GM21786 (cell line): ENCODE results near the gene LDHB.
"Not testable (repeated sequence)": the region's sequence is repeated elsewhere in the genome, so short reads cannot be mapped to it uniquely, and the experiment has no call there.

Experiments
- ATAC-seq: cut with Tn5 transposase; IDR thresholded peaks from one replicate; pipeline ENCODE4 v1.9.1; 2021; ENCODE audit not compliant: unreplicated experiment

The LDHB gene

GRCh38 chr12:21614506-21614905 is 43.1 kb downstream of the LDHB start:
- ATAC-seq = no peak

- no peak for ATAC-seq
These were observed 43.7 kb downstream of the LDHB start for GRCh38 chr12:21613931-21614330.

- no peak for ATAC-seq
These were observed 49.4 kb downstream of the LDHB start for GRCh38 chr12:21608196-21608595.

- no peak for ATAC-seq
These were observed 49.9 kb downstream of the LDHB start for GRCh38 chr12:21607701-21608100.

- ATAC-seq = no peak
These were observed 51.5 kb downstream of the LDHB start for GRCh38 chr12:21606175-21606574.

- no peak for ATAC-seq
These were observed 53.2 kb downstream of the LDHB start, which contains the start of gene GYS2 for GRCh38 chr12:21604245-21605101. Gene GYS2 (minus strand): TSS chr12:21604847. CDS start chr12:21604592, 255 bp downstream.

- ATAC-seq = no peak
These were observed 54.9 kb downstream of the LDHB start for GRCh38 chr12:21602774-21603173.

GRCh38 chr12:21600196-21600595 is 57.4 kb downstream of the LDHB start:
- no peak for ATAC-seq

- no peak for ATAC-seq
These were observed 58.3 kb downstream of the LDHB start for GRCh38 chr12:21599143-21599999.

GRCh38 chr12:21598651-21599050 is 59.0 kb downstream of the LDHB start:
- ATAC-seq = no peak

GRCh38 chr12:21595356-21595755 is 62.3 kb downstream of the LDHB start:
- ATAC-seq = not testable (repeated sequence)

GRCh38 chr12:21585485-21585884 is 72.2 kb downstream of the LDHB start:
- ATAC-seq = no peak
